GM19324 (cell line): ENCODE data around the gene MYRF.

Experiments used
- ATAC-seq: cut with Tn5 transposase; IDR thresholded peaks from one replicate; pipeline ENCODE4 v1.9.1; 2021; ENCODE audit warnings: mild to moderate bottlenecking, moderate library complexity; ENCODE audit not compliant: unreplicated experiment, low FRiP score

Gene MYRF

DNA sequence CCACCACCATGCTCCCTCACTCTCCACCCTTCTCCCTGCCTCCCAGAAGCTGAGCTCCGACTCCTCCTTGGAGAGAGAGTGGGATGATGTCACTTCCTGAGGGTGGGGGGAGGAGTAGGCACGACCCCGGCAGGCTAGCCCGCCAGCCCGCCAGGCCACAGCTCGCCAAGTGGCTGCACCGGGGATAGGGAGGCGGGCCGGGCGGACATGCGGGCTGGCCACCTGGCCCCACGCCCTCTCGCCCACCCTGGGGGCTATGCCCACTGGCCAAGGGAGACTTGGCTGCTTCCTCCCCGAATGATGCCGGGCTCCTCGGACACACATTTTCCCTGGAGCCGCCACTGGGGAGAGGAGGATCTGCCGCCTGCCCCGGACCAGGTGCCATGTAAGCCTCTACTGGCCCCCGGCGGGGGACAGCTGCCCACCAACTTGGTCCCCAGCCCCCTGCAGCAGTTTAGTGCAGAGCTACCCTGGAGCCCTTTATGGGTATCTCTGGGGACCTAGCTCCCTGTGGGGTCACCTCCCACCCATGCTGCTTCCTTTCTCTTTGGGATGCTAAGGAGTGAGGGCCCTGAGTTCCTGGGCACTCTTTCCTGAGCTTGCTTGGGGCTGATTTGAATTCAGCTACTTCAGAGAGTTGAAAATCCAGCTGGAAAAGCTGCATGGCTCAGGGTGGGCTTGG lies 33.7 kb upstream of the MYRF start:
- ATAC-seq, result no peak

DNA sequence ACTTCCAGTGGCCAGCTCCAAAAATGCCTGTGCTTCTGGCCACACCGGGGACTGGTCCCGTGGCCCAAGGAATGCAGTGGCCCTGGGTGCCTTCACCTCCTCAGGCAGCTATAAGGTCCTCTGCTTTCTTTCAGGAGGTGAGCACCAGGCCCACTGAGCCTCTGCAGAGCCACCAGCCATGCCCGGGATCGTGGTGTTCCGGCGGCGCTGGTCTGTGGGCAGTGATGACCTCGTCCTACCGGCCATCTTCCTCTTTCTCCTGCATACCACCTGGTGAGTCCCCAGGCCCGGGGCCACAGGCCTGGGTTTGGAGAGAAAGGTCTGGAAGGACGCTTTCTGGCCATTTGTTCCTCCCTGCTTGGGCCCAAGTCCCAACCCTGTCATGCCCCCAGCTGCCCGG lies 32.5 kb upstream of the MYRF start:
- no peak for ATAC-seq

DNA sequence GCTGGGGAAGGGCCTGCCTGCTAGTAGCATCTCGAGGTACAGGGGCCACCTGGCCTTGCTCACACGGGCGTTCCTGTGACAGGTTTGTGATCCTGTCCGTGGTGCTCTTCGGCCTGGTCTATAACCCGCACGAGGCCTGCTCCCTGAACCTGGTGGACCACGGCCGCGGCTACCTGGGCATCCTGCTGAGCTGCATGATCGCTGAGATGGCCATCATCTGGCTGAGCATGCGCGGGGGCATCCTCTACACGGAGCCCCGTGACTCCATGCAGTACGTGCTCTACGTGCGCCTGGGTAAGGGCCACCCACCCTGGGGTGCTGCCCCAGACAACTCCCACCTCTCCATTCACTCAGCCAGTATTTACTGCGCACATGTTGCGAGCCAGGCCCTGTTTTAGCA lies 31.8 kb upstream of the MYRF start:
- ATAC-seq, result no peak

DNA sequence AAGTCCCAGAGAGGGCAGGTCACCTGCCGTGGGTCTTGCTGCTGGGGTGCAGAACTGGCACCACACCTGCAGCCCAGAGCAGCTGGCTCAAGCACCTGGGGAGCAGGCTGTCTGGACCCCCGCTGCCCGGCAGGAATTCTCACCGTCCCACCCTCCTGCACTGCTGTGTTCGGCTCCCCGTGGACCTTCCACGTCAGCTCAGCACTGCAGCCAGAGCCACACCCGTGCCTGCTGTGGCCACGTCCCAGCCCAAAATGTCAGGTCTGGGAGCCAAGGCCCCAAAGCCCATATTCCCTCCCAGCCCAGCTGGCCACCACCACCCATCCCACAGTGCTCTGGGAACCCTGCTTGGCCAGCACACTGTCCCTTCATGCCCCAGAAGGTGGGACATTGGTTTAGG lies 28.0 kb upstream of the MYRF start:
- no peak for ATAC-seq

GRCh38 chr11:61725781-61726231 lies 26.6 kb upstream of the MYRF start:
- no peak for ATAC-seq

DNA sequence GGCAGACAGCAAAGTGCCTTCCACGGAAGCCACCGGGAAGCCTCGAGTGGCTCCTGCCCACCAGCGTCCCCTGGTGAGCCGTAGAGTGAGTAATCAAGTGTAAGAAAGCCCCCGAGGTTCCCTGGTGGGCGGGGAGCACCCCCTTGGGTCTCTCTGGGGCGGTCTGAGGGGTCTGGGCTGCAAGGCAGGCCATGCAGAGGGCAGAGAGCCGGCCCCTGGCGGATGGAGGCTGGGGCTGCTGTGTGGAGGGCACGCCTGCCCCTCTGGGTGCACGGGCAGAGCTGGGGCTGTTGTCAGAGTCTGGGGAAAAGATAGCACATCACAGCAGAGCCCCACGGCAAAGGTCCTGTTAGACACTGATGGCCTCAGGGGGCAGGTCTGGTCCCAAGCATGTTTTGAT lies 25.7 kb upstream of the MYRF start:
- ATAC-seq, result no peak

- ATAC-seq, result no peak
Observed at GRCh38 chr11:61727401-61727811, 25.0 kb upstream of the MYRF start.

GRCh38 chr11:61728066-61728939 lies 24.1 kb upstream of the MYRF start:
- ATAC-seq, result no peak

DNA sequence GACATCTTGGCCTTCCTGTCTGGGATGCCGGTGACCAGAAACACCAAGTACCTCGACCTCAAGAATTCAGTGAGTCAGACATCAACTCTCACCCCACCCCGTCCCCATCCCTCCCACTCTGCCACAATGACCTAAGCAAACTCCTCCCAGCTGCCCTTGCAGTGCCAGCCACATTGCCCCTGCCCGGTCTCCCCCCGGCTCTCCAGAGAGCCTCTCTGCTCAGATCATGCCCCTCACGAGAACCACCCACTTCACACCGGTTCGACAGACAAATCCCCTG lies 23.6 kb upstream of the MYRF start:
- no peak for ATAC-seq

DNA sequence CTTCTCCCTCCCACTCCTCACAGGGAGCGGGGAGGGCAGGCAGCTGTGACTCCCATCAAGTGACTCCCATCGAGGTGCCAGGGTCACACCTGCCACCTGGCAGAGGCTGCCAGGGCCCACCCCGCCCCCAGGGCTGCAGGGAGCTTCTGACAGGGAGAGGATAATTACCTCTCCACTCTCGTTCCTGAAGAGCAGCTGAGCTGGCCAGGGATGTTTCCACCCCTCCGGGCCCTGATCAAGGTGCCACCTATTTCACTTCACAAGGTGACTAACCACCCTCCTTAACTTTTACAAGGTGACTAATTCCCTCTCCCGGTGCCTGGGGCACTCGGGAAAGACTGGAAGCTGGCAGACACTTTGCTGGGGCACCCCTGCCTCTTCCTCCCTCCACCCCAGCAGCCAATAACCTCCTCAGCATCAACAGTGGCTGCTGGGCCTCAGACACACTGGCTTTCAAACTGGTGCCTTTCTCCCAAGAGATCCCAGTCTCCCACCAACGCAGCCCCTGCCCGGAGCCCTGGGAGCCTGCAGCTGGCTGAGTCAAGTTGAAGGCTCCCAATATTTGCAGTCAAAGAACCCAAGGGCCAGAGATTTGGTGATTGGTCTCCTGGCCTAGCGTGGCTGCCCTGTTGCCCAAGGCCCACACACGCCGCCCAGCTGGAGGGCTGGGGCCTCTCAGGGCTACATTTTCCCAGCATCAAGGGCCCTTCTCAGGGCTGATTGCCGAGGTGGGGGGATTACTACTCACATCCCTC lies 22.0 kb upstream of the MYRF start:
- no peak for ATAC-seq

- no peak for ATAC-seq
Observed at GRCh38 chr11:61731211-61731951, 21.1 kb upstream of the MYRF start.

- ATAC-seq, result no peak
Observed at GRCh38 chr11:61731952-61732675, 20.3 kb upstream of the MYRF start.

GRCh38 chr11:61732705-61733104 lies 19.7 kb upstream of the MYRF start:
- no peak for ATAC-seq

DNA sequence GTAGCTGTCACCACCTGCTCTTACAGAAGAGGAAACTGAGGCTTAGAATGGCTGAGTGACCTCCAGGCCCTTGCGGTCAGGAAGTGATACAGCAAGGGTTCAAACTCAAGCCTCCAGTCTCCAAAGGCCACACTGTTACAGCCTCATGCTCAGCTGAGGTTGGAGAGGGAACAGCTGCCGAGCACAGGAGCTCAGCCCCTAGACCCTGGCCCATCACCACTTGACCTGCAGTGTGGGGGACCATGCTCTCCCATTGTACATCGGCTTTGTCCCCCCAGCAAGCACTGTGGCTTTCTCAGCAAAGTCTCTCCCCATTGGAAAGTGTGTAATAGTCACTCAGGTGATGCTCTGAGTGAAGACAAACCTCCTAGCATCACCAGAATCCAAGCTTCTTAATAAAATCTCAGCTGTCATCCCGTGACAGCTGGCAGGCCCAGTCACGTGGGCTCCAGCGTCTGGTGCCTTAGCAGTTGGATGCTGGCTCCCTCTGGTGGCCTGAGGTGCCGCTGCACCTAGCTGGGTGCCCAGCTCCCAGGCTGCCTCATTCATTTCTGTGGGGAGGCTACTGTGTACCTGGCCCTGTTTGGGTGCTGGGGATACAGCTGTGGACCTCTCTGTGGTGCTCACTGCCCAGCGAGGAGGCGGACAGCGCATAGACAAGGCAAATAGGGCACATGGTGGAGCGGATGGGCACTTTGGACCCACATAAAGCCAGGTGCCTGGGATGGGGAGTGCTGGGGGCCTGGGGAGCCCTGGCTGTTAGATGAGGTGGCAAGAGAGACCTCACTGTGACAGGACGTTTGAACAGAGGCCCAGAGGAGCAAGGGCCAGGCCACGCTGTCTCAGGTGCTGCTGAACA lies 19.1 kb upstream of the MYRF start:
- ATAC-seq, result peak; percentile 49

- ATAC-seq, result no peak
Observed at GRCh38 chr11:61734767-61735166, 17.7 kb upstream of the MYRF start.

GRCh38 chr11:61735391-61735790 lies 17.0 kb upstream of the MYRF start:
- no peak for ATAC-seq

- ATAC-seq, result no peak
Observed at GRCh38 chr11:61736310-61736709, 16.1 kb upstream of the MYRF start.

DNA sequence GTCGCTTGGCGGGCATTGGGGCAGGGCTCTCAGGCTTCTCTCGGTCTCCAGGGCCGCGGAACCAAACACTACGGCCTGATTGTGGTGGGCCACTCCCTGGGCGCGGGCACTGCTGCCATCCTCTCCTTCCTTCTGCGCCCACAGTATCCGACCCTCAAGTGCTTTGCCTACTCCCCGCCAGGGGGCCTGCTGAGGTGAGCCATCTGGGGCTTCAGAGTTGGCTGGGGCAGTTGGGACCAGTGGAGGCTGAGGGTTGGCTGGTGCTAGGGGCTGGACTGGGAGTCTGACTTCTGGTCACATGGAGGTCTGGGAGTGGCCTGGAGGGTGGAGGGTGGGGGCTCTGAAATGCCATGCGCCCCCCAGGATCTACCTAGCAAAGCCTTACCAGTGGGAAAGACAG lies 15.3 kb upstream of the MYRF start:
- no peak for ATAC-seq
